ENCODE measurements around the gene CD48. TPM values are rescaled to one million over a fixed set of nuclear protein-coding genes. Genes with fewer than 3 reads are reported as not detected.

The CD48 gene
- total RNA-seq, 1 experiment from 2014 or later, result 0.20 TPM

GRCh38 chr1:160752924-160753323 lies 41.3 kb upstream of the CD48 start:
- H3K9me2 ChIP-seq (ENCODE audit: insufficient read depth), result no peaks in the 10 kb centered on the region
- no peaks in the 10 kb centered on the region for H3K9me3 ChIP-seq (ENCODE audit: control insufficient read depth in 1 of 2, insufficient read depth in 1 of 2, low read depth in 1 of 2, low read length in 2 of 2)
- RAD21 ChIA-PET (ENCODE audit: low non-redundant PET in 1 of 2, low total read pairs in 2 of 2, uncharacterized antibody in 2 of 2, unreplicated experiment in 2 of 2), result no interaction called here
- H3K9ac ChIP-seq (ENCODE audit: low read length), result no peak overlapping the region
- no peaks in the 10 kb centered on the region for H4K20me1 ChIP-seq (ENCODE audit: insufficient read depth)
- intact Hi-C loops (cut with micrococcal nuclease), result no loop called here
- CTCF ChIA-PET, result no interaction called here
- no peak overlapping the region for H2AFZ ChIP-seq (ENCODE audit: low read depth, low read length, poor library complexity, severe bottlenecking)
- H3K79me2 ChIP-seq (ENCODE audit: insufficient read depth, low read length), result no peaks in the 10 kb centered on the region
- H3K4me3 ChIP-seq (replicated peaks in 1 of 2; ENCODE audit: low read depth in 1 of 2, low read length in 2 of 2), result no peak overlapping the region
- no peak for TF ChIP-seq EGR1 (IDR thresholded peaks at IDR 0.05; ENCODE audit: low read depth)
- TF ChIP-seq ATF3 (IDR thresholded peaks at IDR 0.05), result no peak
- no peak for TF ChIP-seq ZFX (IDR thresholded peaks at IDR 0.05)
- no peak for TF ChIP-seq POLR2AphosphoS5 (IDR thresholded peaks at IDR 0.05; ENCODE audit: low read depth, low read length)
- no peak for TF ChIP-seq TCF7L2 (IDR thresholded peaks at IDR 0.05; ENCODE audit: borderline replicate concordance, extremely low read depth, insufficient read depth, insufficient read length)
- TF ChIP-seq CEBPB (IDR thresholded peaks at IDR 0.05; ENCODE audit: low read depth), result no peak
- no peak for TF ChIP-seq CTCF (IDR thresholded peaks at IDR 0.05 in 2 of 3, conservative IDR thresholded peaks at IDR 0.05 in 1 of 3; ENCODE audit: borderline replicate concordance in 1 of 3, insufficient read depth in 1 of 3, low read depth in 2 of 3, low read length in 2 of 3)
- no peak for TF ChIP-seq ZBTB33 (IDR thresholded peaks at IDR 0.05; ENCODE audit: extremely low read depth, insufficient replicate concordance, low read length)
- no peak for TF ChIP-seq POLR2A (IDR thresholded peaks at IDR 0.05; ENCODE audit: borderline replicate concordance, extremely low read depth, insufficient read depth, insufficient read length)
- TF ChIP-seq MAX (IDR thresholded peaks at IDR 0.05), result no peak
- POLR2A ChIA-PET, result no interaction called here
- no peaks in the 10 kb centered on the region; a peak in 1 of 4 replicates for H3K4me1 ChIP-seq (ENCODE audit: control insufficient read depth in 1 of 2, insufficient read depth in 2 of 2, low read length in 2 of 2)
- no peak for DNase-seq (ENCODE audit: low read depth, low spot score)
- peaks cover 7% of the 10 kb centered on the region; the same call in 1 of the 2 replicates for H3K27me3 ChIP-seq (ENCODE audit: insufficient read depth, low read length)
- no TSS peak for BruUV-seq (replicated peaks)
- H3K27ac ChIP-seq (ENCODE audit: low read depth, low read length), result no peak overlapping the region
- H3K4me2 ChIP-seq (ENCODE audit: low read length), result no peak overlapping the region
- no peaks in the 10 kb centered on the region for H3K36me3 ChIP-seq (ENCODE audit: control insufficient read depth in 1 of 2, insufficient read depth in 2 of 2, low read length in 2 of 2)
- ATAC-seq, result no peak
